ENCODE results near the gene TMPRSS9. TPM values are rescaled to one million over a fixed set of nuclear protein-coding genes. Genes with fewer than 3 reads are reported as not detected.

TMPRSS9 gene
- total RNA-seq, 1 experiment from 2014 or later: 0.23 TPM

DNA sequence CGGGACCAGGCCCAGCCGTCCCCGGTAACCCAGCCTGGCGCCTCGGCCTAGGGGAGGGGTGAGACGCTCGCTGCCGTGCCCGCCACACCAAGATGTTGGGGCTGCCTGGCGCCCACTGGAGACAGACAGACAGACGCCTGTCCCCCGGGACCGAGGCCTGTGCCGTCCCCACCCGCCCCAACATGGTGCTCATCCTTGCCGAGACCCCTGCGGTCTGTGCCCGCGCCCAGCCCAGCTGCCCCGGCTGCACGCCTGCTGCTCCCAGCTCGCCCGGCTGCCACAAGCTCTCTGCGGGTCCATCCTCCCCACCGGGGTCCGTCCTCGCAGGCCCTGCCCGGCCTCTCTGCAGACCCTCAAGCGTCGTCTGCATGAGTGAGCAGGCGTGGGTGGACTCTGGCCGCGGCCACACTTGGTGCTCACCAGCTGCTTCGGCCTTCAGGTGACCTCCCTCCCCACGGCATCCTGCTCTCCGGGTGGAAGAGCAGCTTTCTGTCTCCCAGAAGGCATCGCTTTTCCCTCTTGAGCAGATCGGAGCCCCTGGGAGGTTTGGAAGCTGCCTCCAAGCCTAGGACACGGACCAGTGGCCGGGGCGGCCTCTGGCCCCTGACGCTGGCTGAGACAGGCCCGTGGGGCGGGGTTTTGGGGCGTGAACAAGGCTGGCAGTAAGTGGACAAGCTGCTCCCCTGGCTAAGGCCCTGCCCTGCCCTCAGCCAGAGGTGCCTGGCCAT is 6.7 kb upstream of the TMPRSS9 start:
- Histone ChIP-seq H3K4me1 (ENCODE audit: control insufficient read depth, insufficient read depth, low read length) (no peaks in the 10 kb centered on the region), H3K36me3 (ENCODE audit: control insufficient read depth, insufficient read depth, low read length) (no peaks in the 10 kb centered on the region), H3K27me3 (ENCODE audit: control insufficient read depth, insufficient read depth, low read length) (no peaks in the 10 kb centered on the region), H3K4me3 (ENCODE audit: low read depth in 2 of 2, low read length in 2 of 2) (no peak overlapping the region), H3K9me3 (ENCODE audit: control insufficient read depth, insufficient read depth, low read depth, low read length) (no peaks in the 10 kb centered on the region), H3K27ac (ENCODE audit: low read length) (no peak overlapping the region)
- DNase-seq (ENCODE audit: low read depth, low spot score) (no peak), ATAC-seq (no peak)
- no TSS peak for BruUV-seq (replicated peaks)
- TF ChIP-seq POLR2AphosphoS5 (IDR thresholded peaks at IDR 0.05; ENCODE audit: low read depth, low read length): no peak
- TF ChIP-seq TCF7L2 (IDR thresholded peaks at IDR 0.05; ENCODE audit: low read depth, low read length): no peak
- TF ChIP-seq, protein P1, sequence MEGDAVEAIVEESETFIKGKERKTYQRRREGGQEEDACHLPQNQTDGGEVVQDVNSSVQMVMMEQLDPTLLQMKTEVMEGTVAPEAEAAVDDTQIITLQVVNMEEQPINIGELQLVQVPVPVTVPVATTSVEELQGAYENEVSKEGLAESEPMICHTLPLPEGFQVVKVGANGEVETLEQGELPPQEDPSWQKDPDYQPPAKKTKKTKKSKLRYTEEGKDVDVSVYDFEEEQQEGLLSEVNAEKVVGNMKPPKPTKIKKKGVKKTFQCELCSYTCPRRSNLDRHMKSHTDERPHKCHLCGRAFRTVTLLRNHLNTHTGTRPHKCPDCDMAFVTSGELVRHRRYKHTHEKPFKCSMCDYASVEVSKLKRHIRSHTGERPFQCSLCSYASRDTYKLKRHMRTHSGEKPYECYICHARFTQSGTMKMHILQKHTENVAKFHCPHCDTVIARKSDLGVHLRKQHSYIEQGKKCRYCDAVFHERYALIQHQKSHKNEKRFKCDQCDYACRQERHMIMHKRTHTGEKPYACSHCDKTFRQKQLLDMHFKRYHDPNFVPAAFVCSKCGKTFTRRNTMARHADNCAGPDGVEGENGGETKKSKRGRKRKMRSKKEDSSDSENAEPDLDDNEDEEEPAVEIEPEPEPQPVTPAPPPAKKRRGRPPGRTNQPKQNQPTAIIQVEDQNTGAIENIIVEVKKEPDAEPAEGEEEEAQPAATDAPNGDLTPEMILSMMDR (IDR thresholded peaks at IDR 0.05): no peak
- TF ChIP-seq, protein P2, sequence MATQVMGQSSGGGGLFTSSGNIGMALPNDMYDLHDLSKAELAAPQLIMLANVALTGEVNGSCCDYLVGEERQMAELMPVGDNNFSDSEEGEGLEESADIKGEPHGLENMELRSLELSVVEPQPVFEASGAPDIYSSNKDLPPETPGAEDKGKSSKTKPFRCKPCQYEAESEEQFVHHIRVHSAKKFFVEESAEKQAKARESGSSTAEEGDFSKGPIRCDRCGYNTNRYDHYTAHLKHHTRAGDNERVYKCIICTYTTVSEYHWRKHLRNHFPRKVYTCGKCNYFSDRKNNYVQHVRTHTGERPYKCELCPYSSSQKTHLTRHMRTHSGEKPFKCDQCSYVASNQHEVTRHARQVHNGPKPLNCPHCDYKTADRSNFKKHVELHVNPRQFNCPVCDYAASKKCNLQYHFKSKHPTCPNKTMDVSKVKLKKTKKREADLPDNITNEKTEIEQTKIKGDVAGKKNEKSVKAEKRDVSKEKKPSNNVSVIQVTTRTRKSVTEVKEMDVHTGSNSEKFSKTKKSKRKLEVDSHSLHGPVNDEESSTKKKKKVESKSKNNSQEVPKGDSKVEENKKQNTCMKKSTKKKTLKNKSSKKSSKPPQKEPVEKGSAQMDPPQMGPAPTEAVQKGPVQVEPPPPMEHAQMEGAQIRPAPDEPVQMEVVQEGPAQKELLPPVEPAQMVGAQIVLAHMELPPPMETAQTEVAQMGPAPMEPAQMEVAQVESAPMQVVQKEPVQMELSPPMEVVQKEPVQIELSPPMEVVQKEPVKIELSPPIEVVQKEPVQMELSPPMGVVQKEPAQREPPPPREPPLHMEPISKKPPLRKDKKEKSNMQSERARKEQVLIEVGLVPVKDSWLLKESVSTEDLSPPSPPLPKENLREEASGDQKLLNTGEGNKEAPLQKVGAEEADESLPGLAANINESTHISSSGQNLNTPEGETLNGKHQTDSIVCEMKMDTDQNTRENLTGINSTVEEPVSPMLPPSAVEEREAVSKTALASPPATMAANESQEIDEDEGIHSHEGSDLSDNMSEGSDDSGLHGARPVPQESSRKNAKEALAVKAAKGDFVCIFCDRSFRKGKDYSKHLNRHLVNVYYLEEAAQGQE (IDR thresholded peaks at IDR 0.05; ENCODE audit: insufficient read depth in 1 of 2, low read depth in 2 of 2, low read length in 1 of 2): no peak
- no peak for TF ChIP-seq SIN3A (IDR thresholded peaks at IDR 0.05; ENCODE audit: borderline replicate concordance, insufficient read depth, low read depth, low read length)
- in situ Hi-C loops (cut with HindIII; ENCODE audit: low pct_unique_long_range_greater_than_20kb, low sequenced_read_pairs): no loop called here
- CTCF ChIA-PET: no interaction called here
- POLR2A ChIA-PET: no interaction called here
- intact Hi-C loops (cut with micrococcal nuclease; ENCODE audit: unreplicated experiment): no loop called here

DNA sequence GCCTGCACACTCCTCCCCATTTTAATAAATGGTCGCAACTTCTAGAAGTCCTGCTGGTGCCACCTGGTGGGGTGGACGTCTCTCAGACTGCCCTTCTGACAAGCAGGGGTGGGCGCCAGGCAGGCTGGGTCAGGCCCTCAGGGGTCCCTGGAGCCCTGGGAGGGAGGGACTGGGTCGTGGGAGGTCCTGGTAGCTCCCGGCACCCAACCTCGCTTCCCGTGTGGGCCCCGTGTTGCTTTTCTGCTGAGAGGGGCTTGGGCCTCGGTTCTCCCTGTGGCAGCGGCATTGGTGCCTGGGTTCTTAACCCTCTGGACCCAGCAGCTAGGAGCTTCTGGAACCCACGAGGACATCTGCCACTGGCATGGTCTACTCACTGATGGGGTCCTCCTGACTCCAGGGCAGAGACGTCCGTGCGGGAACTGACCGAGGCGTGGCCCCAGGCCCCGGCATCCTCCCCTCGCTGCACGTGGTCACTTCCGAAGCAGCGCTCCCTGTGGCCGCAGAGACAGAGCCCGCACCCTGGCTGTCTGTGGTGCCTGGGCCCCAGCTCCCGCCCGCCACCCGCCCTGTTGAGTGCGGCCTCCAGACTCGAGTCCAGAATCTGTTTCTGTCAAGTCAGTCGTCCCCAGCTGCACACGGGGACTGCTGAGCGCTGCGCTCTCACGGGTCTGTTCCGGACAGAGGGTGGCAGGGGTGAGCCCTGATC is 6.0 kb upstream of the TMPRSS9 start:
- POLR2A ChIA-PET: no interaction called here
- BruUV-seq (replicated peaks): no TSS peak
- no peak for ATAC-seq

More for the DNA sequence above, 6.0 kb upstream of the TMPRSS9 start:
- CTCF ChIA-PET: no interaction called here
- DNase-seq (ENCODE audit: low read depth, low spot score): no peak
- in situ Hi-C loops (cut with HindIII; ENCODE audit: low pct_unique_long_range_greater_than_20kb, low sequenced_read_pairs) (no loop called here), intact Hi-C loops (cut with micrococcal nuclease; ENCODE audit: unreplicated experiment) (no loop called here)
- no peaks in the 10 kb centered on the region for H3K9me3 ChIP-seq (ENCODE audit: control insufficient read depth, insufficient read depth, low read depth, low read length)
- TF ChIP-seq, protein P2 (IDR thresholded peaks at IDR 0.05; ENCODE audit: insufficient read depth in 1 of 2, low read depth in 2 of 2, low read length in 1 of 2): no peak
- TF ChIP-seq TCF7L2 (IDR thresholded peaks at IDR 0.05; ENCODE audit: low read depth, low read length) (no peak), POLR2AphosphoS5 (IDR thresholded peaks at IDR 0.05; ENCODE audit: low read depth, low read length) (no peak), SIN3A (IDR thresholded peaks at IDR 0.05; ENCODE audit: borderline replicate concordance, insufficient read depth, low read depth, low read length) (no peak)
- TF ChIP-seq, protein P1 (IDR thresholded peaks at IDR 0.05): no peak
- H3K27me3 ChIP-seq (ENCODE audit: control insufficient read depth, insufficient read depth, low read length): no peaks in the 10 kb centered on the region
- H3K4me3 ChIP-seq (ENCODE audit: low read depth in 2 of 2, low read length in 2 of 2): no peak overlapping the region
- H3K27ac ChIP-seq (ENCODE audit: low read length): no peak overlapping the region
- H3K4me1 ChIP-seq (ENCODE audit: control insufficient read depth, insufficient read depth, low read length): no peaks in the 10 kb centered on the region
- H3K36me3 ChIP-seq (ENCODE audit: control insufficient read depth, insufficient read depth, low read length): no peaks in the 10 kb centered on the region
